HG03066 (cell line): ENCODE results near the gene MYO6.
A peak's percentile ranks its signal among the peaks of the same experiment; 100 is the strongest.
"Not testable (repeated sequence)": the region's sequence is repeated elsewhere in the genome, so short reads cannot be mapped to it uniquely, and the experiment has no call there.

Experiments
- ATAC-seq: cut with Tn5 transposase; IDR thresholded peaks from one replicate; pipeline ENCODE4 v1.9.1; 2021; ENCODE audit warnings: low read depth; ENCODE audit not compliant: unreplicated experiment

The MYO6 gene

DNA sequence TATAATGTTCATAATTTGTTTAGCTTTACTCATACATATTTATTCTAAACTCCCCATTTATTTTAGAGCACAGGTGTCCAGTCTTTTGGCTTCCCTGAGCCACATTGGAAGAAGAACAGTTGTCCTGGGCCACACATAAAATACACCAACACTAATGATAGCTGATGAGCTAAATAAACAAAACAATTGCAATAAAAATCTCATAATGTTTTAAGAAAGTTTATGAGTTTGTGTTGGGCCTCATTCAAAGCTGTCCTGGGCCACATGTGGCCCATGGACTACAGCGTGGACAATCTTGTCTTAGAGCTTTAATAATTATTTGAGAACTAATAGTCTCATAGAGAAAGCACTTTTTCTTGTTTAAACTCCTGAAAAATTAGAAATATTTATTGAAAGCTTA, 131.3 kb downstream of the MYO6 start:
- no peak for ATAC-seq

- ATAC-seq: no peak
Measured at GRCh38 chr6:75882734-75883133, 133.7 kb downstream of the MYO6 start.

GRCh38 chr6:75884822-75885221, 135.8 kb downstream of the MYO6 start:
- no peak for ATAC-seq

GRCh38 chr6:75892384-75892783, 143.3 kb downstream of the MYO6 start:
- ATAC-seq: no peak

DNA sequence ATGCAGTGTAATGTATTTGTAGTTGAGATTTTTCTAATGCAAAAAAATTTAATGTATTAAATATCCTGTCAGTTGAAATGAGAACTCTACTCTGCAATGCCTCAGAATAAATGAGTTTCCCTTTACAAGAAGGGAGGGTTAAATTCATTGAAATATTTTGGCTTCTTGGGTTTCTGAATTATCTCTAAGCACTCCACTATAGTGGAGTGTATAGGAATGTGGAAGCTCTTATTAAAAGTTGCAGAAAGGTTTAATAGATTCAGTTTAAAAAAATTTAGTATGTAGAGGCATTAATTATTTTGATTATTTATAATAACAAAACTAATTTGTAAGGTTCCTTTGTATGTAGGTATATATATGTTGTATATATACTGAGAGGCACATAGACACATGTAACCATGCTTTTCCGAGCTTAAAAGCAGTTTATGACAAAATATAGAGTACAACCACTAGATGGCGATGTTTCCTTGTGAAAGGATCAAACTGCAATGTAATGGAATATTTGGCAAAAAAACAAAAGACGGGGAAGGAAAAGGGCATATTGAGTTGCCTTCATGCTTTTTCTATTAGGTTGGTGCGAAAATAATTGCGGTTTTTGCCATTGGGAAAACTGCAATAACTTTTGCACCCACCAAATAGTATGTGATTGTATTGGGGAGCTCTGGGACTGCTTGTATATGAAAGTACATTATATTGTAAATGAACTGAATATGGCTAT, 144.2 kb downstream of the MYO6 start:
- peak; percentile 62 for ATAC-seq

- no peak for ATAC-seq
Measured at GRCh38 chr6:75893776-75894152, 144.7 kb downstream of the MYO6 start.

- ATAC-seq: no peak
Measured at GRCh38 chr6:75896526-75896925, 147.5 kb downstream of the MYO6 start.

- ATAC-seq: not testable (repeated sequence)
Measured at GRCh38 chr6:75900216-75900615, 151.2 kb downstream of the MYO6 start.

- ATAC-seq: not testable (repeated sequence)
Measured at GRCh38 chr6:75905129-75905528, 156.1 kb downstream of the MYO6 start.

DNA sequence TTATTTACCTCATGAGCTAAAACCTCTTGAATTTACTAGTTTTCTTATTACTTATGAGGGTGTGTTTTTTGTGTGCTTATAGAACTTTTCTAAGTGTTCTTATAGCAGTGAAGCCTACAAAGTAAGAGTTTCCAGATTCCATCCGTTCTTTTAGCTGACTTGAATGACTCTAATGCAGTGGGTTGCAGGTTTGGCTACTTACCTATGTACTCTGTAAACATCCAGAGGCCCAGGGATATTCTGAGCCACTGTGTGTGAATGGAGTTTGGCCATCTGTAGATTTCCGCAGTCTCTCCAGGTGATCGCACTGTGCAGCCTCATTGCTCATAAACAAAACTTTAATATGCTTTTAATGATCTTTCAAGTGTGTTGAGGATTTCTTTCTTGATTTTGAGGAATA, 157.8 kb downstream of the MYO6 start:
- ATAC-seq: no peak

- ATAC-seq: no peak
Measured at GRCh38 chr6:75907444-75907843, 158.4 kb downstream of the MYO6 start.

- no peak for ATAC-seq
Measured at GRCh38 chr6:75913040-75913439, 164.0 kb downstream of the MYO6 start.

GRCh38 chr6:75922226-75922625, 173.2 kb downstream of the MYO6 start:
- ATAC-seq: no peak

DNA sequence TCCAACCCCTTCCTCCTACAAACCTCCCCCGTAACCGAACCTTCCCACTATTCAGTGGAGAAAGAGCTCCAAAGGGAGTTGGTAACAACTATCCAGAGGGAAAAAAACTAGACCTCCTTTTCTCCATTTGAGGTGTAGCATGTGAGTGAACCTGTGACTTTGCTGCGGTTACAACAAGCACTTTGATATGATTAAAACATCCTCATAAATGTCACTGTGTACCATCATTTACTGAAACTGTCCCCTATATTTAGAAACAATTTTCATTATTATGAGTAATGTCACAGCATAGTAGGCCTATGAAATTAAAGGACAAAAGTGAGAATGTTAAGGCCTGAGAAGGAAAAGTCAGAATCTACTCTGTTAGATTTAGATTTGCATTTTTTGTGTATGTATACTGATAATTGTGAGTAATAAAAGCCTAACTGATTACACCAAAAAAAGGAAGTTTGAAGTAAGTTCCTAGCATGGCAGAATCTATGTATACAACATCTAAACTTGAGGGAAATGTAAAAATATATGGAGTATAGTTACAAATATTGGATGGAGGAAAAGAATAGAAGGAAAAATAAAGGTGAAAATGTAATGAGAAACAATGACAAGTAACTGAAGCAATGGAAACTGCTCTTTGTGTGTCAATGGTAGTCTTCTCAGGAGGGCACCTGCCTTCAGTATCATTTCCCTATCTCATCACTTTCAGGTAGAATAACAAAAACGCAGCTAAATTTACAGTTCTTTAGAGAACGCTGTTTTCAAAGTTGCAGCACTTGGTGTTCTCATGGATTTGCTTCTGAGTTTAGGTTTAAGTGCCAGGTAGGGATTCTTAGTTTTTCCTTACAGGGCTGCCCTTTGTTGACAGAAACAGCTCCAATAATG, 177.5 kb downstream of the MYO6 start:
- peak; percentile 81 for ATAC-seq

DNA sequence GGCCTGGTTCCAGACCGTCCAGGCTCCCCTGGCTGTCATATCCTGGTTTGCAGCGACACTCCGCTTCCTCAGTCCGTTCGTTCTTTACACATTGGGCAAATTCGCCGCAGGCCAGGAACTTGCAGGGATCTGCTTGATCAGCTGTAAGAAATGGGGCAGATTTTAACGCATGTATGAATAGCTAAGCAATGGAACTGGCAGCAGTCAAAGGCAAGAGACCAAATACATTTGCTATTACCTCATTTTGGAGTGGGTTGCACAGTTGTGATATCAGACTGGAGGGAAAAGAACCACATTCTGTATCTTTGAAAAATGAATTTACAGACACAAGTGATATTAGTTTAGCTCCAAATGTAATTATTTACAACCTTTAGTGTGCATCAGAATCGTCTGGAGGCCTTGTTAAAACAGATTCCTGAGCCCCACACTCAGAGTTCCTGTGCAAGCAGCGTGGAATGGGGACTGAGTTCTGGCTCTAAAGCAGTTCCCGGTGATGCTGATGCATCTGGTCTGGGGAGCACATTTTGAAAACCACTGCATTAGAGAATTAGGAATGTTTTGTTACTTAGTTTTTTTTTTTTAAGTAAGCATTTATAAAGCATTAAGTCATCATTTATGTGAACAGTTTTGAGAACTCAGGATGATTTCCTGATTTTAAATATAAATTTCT, 182.1 kb downstream of the MYO6 start:
- ATAC-seq: no peak

GRCh38 chr6:75932067-75932466, 183.0 kb downstream of the MYO6 start:
- ATAC-seq: no peak

DNA sequence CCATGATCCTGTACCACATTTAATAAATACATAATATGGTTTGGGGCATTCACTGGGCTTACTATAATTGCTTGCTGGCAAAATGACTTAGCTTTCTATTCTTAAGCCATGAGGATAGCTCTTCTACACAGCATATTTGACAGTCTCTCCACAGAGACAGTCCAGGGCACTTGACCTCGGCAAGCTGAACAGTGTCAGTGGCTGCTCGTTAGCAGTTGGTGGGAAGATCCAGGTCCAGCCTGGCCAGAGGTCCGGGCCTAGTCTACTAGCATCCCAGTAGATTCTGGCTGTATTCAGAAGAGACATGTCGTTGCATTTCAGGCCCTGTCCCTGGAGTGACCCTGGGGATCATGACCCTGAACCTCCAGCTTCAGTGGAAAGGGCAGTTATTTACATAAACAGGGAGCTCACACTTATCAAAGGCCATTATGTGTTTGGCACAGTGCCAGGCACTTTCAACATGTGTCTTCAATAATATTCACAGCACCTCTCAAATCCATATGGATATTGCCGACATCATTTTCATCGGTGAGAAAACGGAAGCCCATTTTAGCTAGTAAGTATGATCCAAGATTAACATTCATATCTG, 184.4 kb downstream of the MYO6 start:
- no peak for ATAC-seq

DNA sequence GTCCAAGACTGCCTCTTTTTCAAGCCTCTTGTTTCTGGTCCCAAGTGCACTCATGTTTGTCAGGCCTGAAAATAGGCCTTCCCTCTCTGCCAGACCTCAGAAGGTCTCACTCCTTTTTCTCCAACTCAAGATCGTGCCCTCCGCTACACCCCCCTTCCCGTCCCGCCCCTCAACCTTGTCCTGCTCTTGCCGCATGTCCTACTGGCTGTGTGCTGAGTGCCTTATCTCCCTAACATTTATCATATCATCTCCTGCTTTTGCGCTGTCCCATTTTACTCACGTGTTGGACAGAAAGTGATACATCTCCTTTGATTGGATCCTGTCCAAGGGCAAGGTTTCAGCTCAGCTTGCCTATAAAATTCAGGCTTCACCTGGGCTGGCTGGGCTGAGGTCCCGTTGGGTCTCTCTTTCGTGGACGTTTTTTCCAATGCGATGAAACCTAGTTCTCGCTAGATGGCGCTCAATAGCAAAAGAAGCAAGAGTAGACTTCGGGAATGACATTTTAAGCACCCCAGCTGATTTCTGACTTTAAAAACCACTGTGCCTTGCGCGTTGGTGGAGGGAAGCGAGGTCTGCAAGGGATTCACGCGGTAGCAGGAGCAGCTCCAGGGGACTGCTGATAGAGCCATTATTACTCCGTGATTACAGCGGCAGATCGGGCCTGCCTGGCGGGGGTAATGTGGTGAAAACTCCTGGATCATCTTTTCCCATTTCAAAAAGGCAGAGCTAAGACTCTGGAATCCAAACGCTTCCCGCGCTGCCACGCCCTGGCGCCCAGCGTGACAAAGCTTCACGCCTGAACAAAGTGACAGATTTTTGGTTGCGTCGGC, 185.8 kb downstream of the MYO6 start:
- peak; percentile 68 for ATAC-seq

DNA sequence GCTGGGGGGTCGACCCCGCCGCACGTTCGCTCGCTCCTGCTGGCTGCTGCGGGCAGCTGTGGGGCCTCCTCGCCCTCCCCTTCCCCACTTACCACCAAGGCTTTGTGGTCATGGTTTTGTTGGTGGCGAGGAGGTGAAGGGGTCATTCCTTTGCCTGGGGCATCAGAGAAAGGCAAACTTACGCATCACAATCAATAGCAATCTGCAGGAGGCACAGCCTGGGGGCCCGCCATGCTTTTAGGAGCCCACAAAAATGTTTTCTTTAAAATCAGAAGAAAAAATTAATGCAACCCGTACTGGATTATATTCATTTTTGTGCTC, 186.4 kb downstream of the MYO6 start:
- ATAC-seq: peak; percentile 1

DNA sequence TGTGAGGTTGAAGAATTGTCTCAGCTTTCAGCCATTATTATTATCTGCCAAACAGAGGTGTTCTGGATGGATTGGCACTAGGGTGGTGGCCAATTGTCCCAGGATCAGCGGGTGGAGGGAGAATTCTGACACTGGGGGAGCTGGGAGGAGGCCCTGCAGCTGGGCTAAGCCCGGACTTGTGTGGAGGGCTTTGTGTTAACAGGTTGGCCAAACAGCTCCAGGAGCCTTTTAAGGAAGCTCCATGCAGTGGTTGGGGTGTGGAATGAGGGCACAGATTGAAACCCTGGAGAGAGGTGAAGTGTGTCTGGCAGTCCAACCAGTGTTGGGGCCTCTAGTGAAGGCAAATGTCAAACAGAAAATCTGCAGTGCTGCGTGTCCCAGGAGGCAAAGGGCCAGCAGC, 187.6 kb downstream of the MYO6 start:
- ATAC-seq: no peak
